ENCODE results near the gene WNK2. TPM values are rescaled to one million over a fixed set of nuclear protein-coding genes. Genes with fewer than 3 reads are reported as not detected.

Gene WNK2
- total and polyA plus RNA-seq, 12 donors, result 1.1 to 17.6 (median 8.4) TPM

GRCh38 chr9:93255994-93256877, 72.3 kb downstream of the WNK2 start:
- Histone ChIP-seq H3K27ac (no peak overlapping the region), H3K36me3 (replicated peaks in 1 of 2) (no peaks in the 10 kb centered on the region), H3K4me1 (replicated peaks in 1 of 2) (no peaks in the 10 kb centered on the region), H3K4me3 (no peak overlapping the region), H3K9me3 (replicated peaks in 1 of 3) (no peaks in the 10 kb centered on the region), H3K27me3 (no peaks in the 10 kb centered on the region)
- DNase-seq, result peak in 4 of 7 donors; percentile 2 to 34 (median 11)
- intact Hi-C loops (cut with DNase I), result no loop called here
- 92 to 95% (median 93%) methylated on average over 9 to 22 of the region's 22 CpGs for WGBS, 4 donors
- TF ChIP-seq POLR2A (IDR thresholded peaks at IDR 0.05), result no peak
- TF ChIP-seq CTCF (IDR thresholded peaks at IDR 0.05), result no peak

- DNase-seq, result peak in 4 of 7 donors; percentile 11 to 36 (median 12)
- Histone ChIP-seq H3K27ac (no peak overlapping the region), H3K36me3 (replicated peaks in 1 of 2) (no peaks in the 10 kb centered on the region), H3K9me3 (replicated peaks in 1 of 3) (no peaks in the 10 kb centered on the region), H3K4me1 (replicated peaks in 1 of 2) (no peaks in the 10 kb centered on the region), H3K4me3 (no peak overlapping the region), H3K27me3 (no peaks in the 10 kb centered on the region)
- TF ChIP-seq CTCF (IDR thresholded peaks at IDR 0.05), result no peak
- TF ChIP-seq POLR2A (IDR thresholded peaks at IDR 0.05), result no peak
- WGBS, 4 donors, result 87 to 93% (median 87%) methylated on average over 3 to 22 of the region's 22 CpGs
- intact Hi-C loops (cut with DNase I), result no loop called here
These were observed 73.2 kb downstream of the WNK2 start for GRCh38 chr9:93256878-93257807.

- DNase-seq, result peak in 3 of 7 donors; percentile 2 to 13 (median 6)
- no peak overlapping the region for H3K27ac ChIP-seq
- H3K4me3 ChIP-seq, result no peak overlapping the region
- intact Hi-C loops (cut with DNase I), result no loop called here
- no peak for TF ChIP-seq POLR2A (IDR thresholded peaks at IDR 0.05)
- no peak for TF ChIP-seq CTCF (IDR thresholded peaks at IDR 0.05)
- 83 to 96% (median 90%) methylated on average over 4 to 12 of the region's 12 CpGs for WGBS, 4 donors
- no peaks in the 10 kb centered on the region for H3K9me3 ChIP-seq (replicated peaks in 1 of 3)
- H3K27me3 ChIP-seq, result no peaks in the 10 kb centered on the region
- H3K36me3 ChIP-seq (replicated peaks in 1 of 2), result no peaks in the 10 kb centered on the region
- no peaks in the 10 kb centered on the region for H3K4me1 ChIP-seq (replicated peaks in 1 of 2)
These were observed 73.9 kb downstream of the WNK2 start for GRCh38 chr9:93257808-93258331.

GRCh38 chr9:93258419-93258817, 74.5 kb downstream of the WNK2 start:
- no peaks in the 10 kb centered on the region for H3K4me1 ChIP-seq (replicated peaks in 1 of 2)
- TF ChIP-seq CTCF (IDR thresholded peaks at IDR 0.05), result no peak
- DNase-seq, result peak in 1 of 7 donors; percentile 9
- WGBS, 4 donors, result 93 to 99% (median 95%) methylated on average over 4 of the region's 4 CpGs
- no peak overlapping the region for H3K27ac ChIP-seq
- H3K36me3 ChIP-seq (replicated peaks in 1 of 2), result no peaks in the 10 kb centered on the region
- intact Hi-C loops (cut with DNase I), result no loop called here
- H3K4me3 ChIP-seq, result no peak overlapping the region
- no peaks in the 10 kb centered on the region for H3K9me3 ChIP-seq (replicated peaks in 1 of 3)
- no peaks in the 10 kb centered on the region for H3K27me3 ChIP-seq

Data from adrenal gland (tissue), 12 donors.